GM18909 (cell line): ENCODE measurements around the gene TAF1.
"Not testable (repeated sequence)": the region's sequence is repeated elsewhere in the genome, so short reads cannot be mapped to it uniquely, and the experiment has no call there.

Experiments
- ATAC-seq: cut with Tn5 transposase; IDR thresholded peaks from one replicate; pipeline ENCODE4 v1.9.1; 2021; ENCODE audit warnings: mild to moderate bottlenecking; ENCODE audit not compliant: unreplicated experiment, poor library complexity

TAF1 gene

GRCh38 chrX:71365875-71366673 is at the start of gene TAF1:
TSS of gene TAF1 (plus strand) at chrX:71366357. CDS start at chrX:71366375, 18 bp downstream.
- ATAC-seq: peak; percentile 90

GRCh38 chrX:71316959-71317358 is 49.2 kb upstream of the TAF1 start:
- ATAC-seq: not testable (repeated sequence)

GRCh38 chrX:71320126-71320525 is 46.0 kb upstream of the TAF1 start:
- ATAC-seq: no peak

GRCh38 chrX:71321731-71322130 is 44.4 kb upstream of the TAF1 start:
- ATAC-seq: no peak

GRCh38 chrX:71324452-71324851 is 41.7 kb upstream of the TAF1 start:
- ATAC-seq: not testable (repeated sequence)

GRCh38 chrX:71326394-71326793 is 39.8 kb upstream of the TAF1 start:
- no peak for ATAC-seq

- ATAC-seq: not testable (repeated sequence)
Measured at GRCh38 chrX:71349151-71349665, 16.9 kb upstream of the TAF1 start.

GRCh38 chrX:71349867-71350266 is 16.3 kb upstream of the TAF1 start:
- ATAC-seq: not testable (repeated sequence)

GRCh38 chrX:71352439-71352838 is 13.7 kb upstream of the TAF1 start:
- not testable (repeated sequence) for ATAC-seq

- no peak for ATAC-seq
Measured at GRCh38 chrX:71364221-71364620, 1.9 kb upstream of the TAF1 start.

- no peak for ATAC-seq
Measured at GRCh38 chrX:71365356-71365874, 742 bp upstream of the TAF1 start.

GRCh38 chrX:71366674-71367256 is 608 bp downstream of the TAF1 start:
- peak; percentile 15 for ATAC-seq

GRCh38 chrX:71367396-71367795 is 1.2 kb downstream of the TAF1 start:
- no peak for ATAC-seq

- ATAC-seq: no peak
Measured at GRCh38 chrX:71372388-71372787, 6.2 kb downstream of the TAF1 start.

- ATAC-seq: no peak
Measured at GRCh38 chrX:71378732-71379131, 12.6 kb downstream of the TAF1 start.

GRCh38 chrX:71391725-71392124 is 25.6 kb downstream of the TAF1 start:
- ATAC-seq: not testable (repeated sequence)

- no peak for ATAC-seq
Measured at GRCh38 chrX:71393919-71394318, 27.8 kb downstream of the TAF1 start.

GRCh38 chrX:71396576-71396975 is 30.4 kb downstream of the TAF1 start:
- no peak for ATAC-seq

- ATAC-seq: no peak
Measured at GRCh38 chrX:71400710-71401109, 34.6 kb downstream of the TAF1 start.

GRCh38 chrX:71416260-71416659 is 50.1 kb downstream of the TAF1 start:
- ATAC-seq: not testable (repeated sequence)

- ATAC-seq: no peak
Measured at GRCh38 chrX:71420686-71421085, 54.5 kb downstream of the TAF1 start.
